PFSK-1 (cell line): ENCODE data around the gene CSH1. TPM values are rescaled to one million over a fixed set of nuclear protein-coding genes. Genes with fewer than 3 reads are reported as not detected.
"Not testable (repeated sequence)": the region's sequence is repeated elsewhere in the genome, so short reads cannot be mapped to it uniquely, and the experiment has no call there.

ENCODE experiments used
- FOXP2 ChIP-seq: optimal IDR thresholded peaks from 2 replicates; pipeline ENCODE3; 2011; ENCODE audit warnings: borderline replicate concordance, control low read depth, inconsistent platforms; ENCODE audit not compliant: insufficient read depth; ENCODE audit errors: extremely low read length, extremely low read depth
- POLR2AphosphoS5 ChIP-seq: IDR thresholded peaks from 2 replicates; pipeline ENCODE4 v1.6.1; 2012; ENCODE audit warnings: low read depth, mild to moderate bottlenecking, control low read depth, low read length, moderate library complexity
- REST ChIP-seq, 2 experiments: IDR thresholded peaks; 2 replicates each; pipeline versions ENCODE4 v1.6.1 to v1.8.0; 2011 to 2012; ENCODE audit warnings: low read depth in 2 of 2, low read length in 2 of 2, control low read depth in 1 of 2, inconsistent platforms in 1 of 2, mild to moderate bottlenecking in 1 of 2, moderate library complexity in 1 of 2; ENCODE audit not compliant: insufficient read depth in 1 of 2
- SIN3A ChIP-seq: IDR thresholded peaks from 2 replicates; pipeline ENCODE4 v1.6.1; 2012; ENCODE audit warnings: mild to moderate bottlenecking, low read length, moderate library complexity, borderline replicate concordance; ENCODE audit not compliant: insufficient read depth
- TAF1 ChIP-seq: IDR thresholded peaks from 2 replicates; pipeline ENCODE4 v1.6.1; 2012; ENCODE audit warnings: low read length, control low read depth, borderline replicate concordance; ENCODE audit not compliant: insufficient read depth
- polyA plus RNA-seq: library from polyadenylated mRNA; unstranded; fragments of >200 nt; gene quantifications from one replicate; pipeline ENCODE4 v1.2.1, GENCODE V29; 2012; ENCODE audit warnings: low read depth, missing spikeins; ENCODE audit not compliant: insufficient read length

CSH1 gene
- polyA plus RNA-seq: not detected

DNA sequence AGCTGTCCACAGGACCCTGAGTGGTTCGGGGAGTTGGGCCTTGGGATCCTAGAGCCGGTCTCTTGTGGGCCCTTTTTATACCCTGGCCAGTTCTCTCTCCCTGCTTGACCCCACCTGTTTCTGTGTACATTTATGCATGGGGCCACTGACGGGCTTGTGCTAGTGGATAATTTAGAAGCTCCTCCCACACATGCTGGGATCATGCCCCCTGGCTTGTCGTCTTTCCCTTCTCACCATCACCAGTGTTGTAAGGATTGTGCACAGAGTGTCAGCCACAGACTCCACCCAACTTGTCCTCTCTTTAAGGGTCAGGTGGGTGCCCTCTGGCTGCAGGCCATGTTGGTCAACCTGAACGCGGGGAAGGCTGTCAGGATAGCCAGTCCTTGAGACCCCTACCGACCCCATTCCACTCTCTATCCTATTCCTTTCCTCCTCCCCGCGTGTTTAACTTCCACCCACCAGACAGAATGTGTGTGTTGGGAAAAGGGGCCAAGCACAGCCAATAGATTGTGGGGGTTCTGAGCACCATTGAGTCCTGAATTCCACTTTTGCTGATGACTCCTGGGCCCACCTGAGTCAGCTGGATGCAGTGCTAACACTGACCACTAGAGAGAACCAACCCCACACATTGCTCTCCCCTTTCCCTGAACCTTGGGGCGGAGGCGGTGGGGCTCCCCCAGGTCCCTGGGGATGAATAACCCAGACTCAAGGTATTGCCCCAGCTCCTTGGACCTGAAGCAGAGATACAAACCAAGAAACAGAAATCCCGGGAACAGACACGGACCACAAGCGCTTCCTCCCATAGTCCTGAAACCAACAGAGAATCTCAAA lies at the start of gene CSH1:
Gene CSH1, minus strand, starts transcription at position 51 of the 831 bp plus-strand sequence. CDS start 63 bp downstream, outside the sequence.
- TF ChIP-seq SIN3A; REST (IDR thresholded peaks at IDR 0.05; ENCODE audit: insufficient read depth in 1 of 2, low read depth in 2 of 2, low read length in 2 of 2); POLR2AphosphoS5: not testable (repeated sequence)

GRCh38 chr17:63945784-63946439 lies 49.5 kb upstream of the CSH1 start:
- TF ChIP-seq SIN3A (no peak), POLR2AphosphoS5 (no peak), REST (IDR thresholded peaks at IDR 0.05; ENCODE audit: insufficient read depth in 1 of 2, low read depth in 2 of 2, low read length in 2 of 2) (no peak), TAF1 (no peak), FOXP2 (no peak)

DNA sequence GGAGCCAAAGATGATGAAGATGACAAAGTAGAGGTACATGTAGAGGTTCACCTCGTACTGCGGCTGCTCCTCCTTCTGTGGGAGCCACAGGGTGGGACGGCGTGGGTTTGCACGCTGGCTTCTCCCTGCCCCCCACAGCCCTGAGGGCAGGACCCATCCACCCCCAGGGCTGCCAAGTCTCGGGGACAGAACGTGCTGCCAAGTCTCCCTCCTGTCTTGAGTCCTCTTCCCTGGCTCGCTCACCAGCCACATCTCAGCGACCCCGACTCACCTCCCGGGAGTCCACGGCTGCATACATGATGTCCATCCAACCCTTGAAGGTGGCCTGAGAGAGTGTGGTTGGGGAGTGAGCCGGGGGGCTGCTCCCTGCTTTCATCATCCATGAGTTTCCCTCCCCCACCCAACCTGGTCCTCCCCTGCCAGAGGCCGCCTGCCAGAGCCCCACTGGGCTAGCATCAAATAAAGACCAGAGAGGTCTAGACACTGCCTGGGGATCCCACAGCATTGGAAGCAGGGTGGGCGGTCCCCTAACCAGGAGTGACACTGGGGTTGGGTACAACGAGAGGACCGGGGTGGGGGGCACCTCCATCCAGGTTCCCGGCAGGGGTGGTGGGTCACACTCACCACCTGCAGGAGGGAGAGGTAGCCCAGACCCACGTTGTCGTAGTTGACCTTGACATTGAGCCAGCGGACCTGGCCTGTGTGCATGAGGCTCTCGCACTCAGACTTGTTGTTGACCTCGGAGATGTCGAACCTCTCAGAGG lies 48.5 kb upstream of the CSH1 start:
- TF ChIP-seq REST (IDR thresholded peaks at IDR 0.05; ENCODE audit: insufficient read depth in 1 of 2, low read depth in 2 of 2, low read length in 2 of 2): no peak
- TF ChIP-seq SIN3A: no peak
- no peak for TF ChIP-seq POLR2AphosphoS5
- TF ChIP-seq FOXP2: no peak
- no peak for TF ChIP-seq TAF1

GRCh38 chr17:63943745-63944144 lies 47.4 kb upstream of the CSH1 start:
- TF ChIP-seq FOXP2: no peak
- TF ChIP-seq POLR2AphosphoS5: no peak
- TF ChIP-seq SIN3A: no peak

DNA sequence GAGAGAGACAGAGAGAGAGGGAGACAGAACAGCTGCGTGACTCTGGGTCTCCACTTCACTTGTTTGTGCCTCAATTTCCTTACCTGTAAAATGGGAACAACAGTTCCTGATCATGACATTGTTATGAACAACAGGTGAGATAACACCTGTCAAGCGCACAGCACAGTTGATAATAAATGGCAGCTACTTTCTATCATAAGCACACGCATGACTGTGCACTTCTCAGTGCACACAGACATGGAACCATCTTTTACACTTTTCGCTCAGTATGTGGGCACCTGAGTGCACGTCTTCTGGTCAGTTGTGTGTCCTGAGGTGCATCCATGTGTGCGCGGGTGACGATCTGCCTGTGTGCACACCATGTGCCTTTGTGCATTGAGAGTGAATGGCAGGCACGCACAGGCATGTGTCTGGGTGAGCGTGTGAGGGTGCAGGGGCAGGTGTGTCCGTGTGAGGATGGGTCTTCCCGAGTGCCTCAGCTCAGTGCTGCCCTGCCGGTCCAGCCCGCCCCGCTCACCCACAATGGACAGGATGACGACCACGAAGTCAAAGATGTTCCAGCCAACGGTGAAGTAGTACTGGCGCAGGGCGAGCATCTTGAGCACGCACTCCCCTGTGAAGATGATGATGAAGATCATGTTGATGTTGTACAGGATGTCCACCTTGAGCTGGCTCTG lies 46.1 kb upstream of the CSH1 start:
- TF ChIP-seq REST (IDR thresholded peaks at IDR 0.05; ENCODE audit: insufficient read depth in 1 of 2, low read depth in 2 of 2, low read length in 2 of 2) (no peak), SIN3A (no peak), TAF1 (no peak), FOXP2 (no peak), POLR2AphosphoS5 (no peak)
